ENCODE measurements around the gene BSDC1.

The BSDC1 gene

DNA sequence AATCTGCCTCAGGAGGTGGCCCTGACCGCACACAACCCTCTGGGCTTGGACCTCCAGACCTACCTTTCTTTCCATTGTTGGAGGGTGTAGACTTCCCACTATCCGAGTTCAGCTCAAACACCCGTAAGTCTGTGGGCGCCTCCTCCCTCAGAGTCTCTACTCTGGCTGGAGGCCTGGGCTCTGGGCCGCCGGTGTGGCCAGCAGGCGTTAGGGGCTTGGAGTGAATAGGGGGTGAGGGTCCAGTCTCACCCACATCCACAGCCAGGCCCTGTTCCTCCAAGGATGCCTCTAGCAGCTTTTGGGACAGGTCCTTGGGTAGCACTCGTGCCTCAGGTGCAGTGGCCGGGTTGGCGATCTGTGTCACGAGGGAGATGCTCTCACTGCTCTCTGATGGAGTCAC lies 18.0 kb downstream of the BSDC1 start:
- TF ChIP-seq, protein P1, sequence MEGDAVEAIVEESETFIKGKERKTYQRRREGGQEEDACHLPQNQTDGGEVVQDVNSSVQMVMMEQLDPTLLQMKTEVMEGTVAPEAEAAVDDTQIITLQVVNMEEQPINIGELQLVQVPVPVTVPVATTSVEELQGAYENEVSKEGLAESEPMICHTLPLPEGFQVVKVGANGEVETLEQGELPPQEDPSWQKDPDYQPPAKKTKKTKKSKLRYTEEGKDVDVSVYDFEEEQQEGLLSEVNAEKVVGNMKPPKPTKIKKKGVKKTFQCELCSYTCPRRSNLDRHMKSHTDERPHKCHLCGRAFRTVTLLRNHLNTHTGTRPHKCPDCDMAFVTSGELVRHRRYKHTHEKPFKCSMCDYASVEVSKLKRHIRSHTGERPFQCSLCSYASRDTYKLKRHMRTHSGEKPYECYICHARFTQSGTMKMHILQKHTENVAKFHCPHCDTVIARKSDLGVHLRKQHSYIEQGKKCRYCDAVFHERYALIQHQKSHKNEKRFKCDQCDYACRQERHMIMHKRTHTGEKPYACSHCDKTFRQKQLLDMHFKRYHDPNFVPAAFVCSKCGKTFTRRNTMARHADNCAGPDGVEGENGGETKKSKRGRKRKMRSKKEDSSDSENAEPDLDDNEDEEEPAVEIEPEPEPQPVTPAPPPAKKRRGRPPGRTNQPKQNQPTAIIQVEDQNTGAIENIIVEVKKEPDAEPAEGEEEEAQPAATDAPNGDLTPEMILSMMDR (IDR thresholded peaks at IDR 0.05; ENCODE audit: low read depth, low read length) = no peak
- no peak overlapping the region for H3K4me3 ChIP-seq (ENCODE audit: low read depth, low read length)

GRCh38 chr1:32373996-32374592 lies 20.1 kb downstream of the BSDC1 start:
- TF ChIP-seq, protein P1 (IDR thresholded peaks at IDR 0.05; ENCODE audit: low read depth, low read length) = no peak
- no peak overlapping the region for H3K4me3 ChIP-seq (ENCODE audit: low read depth, low read length)

DNA sequence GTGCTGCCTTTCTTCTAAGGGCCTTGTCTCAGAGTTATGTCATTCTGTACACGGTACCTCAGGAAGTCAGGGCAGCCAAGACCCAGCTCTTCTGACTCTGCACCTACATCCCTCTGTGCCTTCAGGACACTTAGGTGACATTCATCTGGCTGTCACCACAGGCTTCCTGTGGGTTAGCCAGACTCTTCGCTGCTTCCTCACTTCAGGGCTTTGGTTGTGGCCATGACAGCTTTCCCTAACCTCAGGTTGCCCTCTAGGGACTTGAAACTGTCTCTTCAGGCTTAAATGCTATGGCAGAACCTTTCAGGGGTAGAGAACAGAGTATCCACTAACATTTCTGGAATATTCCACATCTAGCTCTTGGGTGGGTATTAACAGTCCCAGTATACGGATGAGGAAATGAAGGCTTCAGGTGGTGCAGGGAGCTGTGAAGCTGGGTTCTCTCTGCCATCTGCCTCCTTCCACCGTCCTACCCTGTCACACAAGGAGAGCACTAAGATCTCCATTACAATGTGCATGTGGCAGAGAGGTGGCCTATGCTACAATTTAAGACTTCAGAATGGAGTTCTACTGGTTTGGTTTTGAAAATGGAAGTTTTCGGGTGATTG lies 22.0 kb downstream of the BSDC1 start:
- TF ChIP-seq, protein P1 (IDR thresholded peaks at IDR 0.05; ENCODE audit: low read depth, low read length) = no peak
- no peak overlapping the region for H3K4me3 ChIP-seq (ENCODE audit: low read depth, low read length)

DNA sequence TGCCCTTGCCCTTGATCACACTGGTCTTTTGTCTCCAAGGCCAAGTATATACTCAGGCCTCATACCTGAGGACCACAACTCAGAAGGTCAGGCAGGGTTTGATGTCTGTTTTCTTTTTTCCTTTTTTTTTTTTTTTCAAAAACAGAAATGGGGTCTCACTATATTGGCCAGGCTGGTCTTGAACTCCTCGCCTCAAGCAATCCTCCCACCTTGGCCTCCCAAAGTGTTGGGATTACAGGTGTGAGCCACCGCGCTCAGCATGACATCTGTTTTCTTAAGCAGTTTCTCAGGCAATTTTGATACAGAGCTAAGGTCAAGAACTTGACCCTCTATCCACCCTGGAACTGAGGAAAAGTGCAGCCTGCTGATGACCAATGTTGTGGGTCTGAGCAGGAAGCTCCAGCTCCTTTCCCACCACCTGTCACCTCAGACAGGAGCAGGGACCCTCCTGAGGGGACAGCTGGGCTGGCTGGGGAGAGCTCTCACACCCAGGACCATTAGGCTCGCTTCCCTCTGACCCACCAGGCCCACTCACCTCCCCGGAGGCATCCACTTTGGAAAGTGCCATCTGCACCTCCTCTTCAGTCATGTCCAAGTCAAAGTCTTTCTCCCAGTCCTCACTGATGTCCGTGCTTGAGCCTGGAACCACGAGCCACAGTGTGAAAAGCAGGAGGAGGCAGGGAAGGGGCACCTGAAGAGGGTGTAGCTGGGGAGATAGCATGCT lies 26.2 kb downstream of the BSDC1 start:
- H3K4me3 ChIP-seq (ENCODE audit: low read depth, low read length) = no peak overlapping the region
- TF ChIP-seq, protein P1 (IDR thresholded peaks at IDR 0.05; ENCODE audit: low read depth, low read length) = no peak

GRCh38 chr1:32365445-32365844 lies 28.8 kb downstream of the BSDC1 start:
- TF ChIP-seq, protein P1 (IDR thresholded peaks at IDR 0.05; ENCODE audit: low read depth, low read length) = no peak
- H3K4me3 ChIP-seq (ENCODE audit: low read depth, low read length) = no peak overlapping the region

DNA sequence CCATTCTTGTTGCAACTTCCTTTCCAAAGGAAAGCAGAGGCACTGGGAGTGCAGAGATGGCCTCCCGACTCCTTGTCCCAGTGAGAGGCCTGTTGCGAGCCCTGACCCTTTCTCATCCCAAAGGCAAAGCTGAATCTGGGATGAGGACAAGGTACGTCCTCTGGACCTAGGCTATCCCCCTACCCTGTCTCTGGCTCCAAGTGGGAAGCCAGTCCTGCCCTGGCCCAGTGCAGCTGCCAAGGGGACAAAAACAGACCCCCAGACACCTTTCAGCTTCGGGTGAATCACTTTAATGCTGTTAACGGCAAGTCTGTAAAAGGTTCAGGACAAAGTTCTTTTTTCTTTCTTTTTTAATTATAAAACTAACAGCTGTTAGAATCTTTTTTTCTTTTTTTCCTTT lies 29.4 kb downstream of the BSDC1 start:
- TF ChIP-seq, protein P1 (IDR thresholded peaks at IDR 0.05; ENCODE audit: low read depth, low read length) = no peak
- H3K4me3 ChIP-seq (ENCODE audit: low read depth, low read length) = no peak overlapping the region

GRCh38 chr1:32363713-32364112 lies 30.5 kb downstream of the BSDC1 start:
- H3K4me3 ChIP-seq (ENCODE audit: low read depth, low read length) = no peak overlapping the region
- TF ChIP-seq, protein P1 (IDR thresholded peaks at IDR 0.05; ENCODE audit: low read depth, low read length) = no peak
